Hematopoietic multipotent progenitor cell (in vitro differentiated cells): ENCODE measurements around the gene MPHOSPH8. TPM values are rescaled to one million over a fixed set of nuclear protein-coding genes. Genes with fewer than 3 reads are reported as not detected.
A peak's percentile ranks its signal among the peaks of the same experiment; 100 is the strongest.

Experiments
- DNase-seq, 3 donors: peaks; one replicate each; pipeline ENCODE4 v3.0.0-alpha.2; 2011 to 2015; ENCODE audit warnings: low read depth in 2 of 3, low spot score in 2 of 3
- total RNA-seq: library from RNA; depleted of rRNA; stranded (reverse); fragments of >200 nt; gene quantifications from one replicate; pipeline ENCODE4 v1.2.3, GENCODE V29; 2012

MPHOSPH8 gene, protein sequence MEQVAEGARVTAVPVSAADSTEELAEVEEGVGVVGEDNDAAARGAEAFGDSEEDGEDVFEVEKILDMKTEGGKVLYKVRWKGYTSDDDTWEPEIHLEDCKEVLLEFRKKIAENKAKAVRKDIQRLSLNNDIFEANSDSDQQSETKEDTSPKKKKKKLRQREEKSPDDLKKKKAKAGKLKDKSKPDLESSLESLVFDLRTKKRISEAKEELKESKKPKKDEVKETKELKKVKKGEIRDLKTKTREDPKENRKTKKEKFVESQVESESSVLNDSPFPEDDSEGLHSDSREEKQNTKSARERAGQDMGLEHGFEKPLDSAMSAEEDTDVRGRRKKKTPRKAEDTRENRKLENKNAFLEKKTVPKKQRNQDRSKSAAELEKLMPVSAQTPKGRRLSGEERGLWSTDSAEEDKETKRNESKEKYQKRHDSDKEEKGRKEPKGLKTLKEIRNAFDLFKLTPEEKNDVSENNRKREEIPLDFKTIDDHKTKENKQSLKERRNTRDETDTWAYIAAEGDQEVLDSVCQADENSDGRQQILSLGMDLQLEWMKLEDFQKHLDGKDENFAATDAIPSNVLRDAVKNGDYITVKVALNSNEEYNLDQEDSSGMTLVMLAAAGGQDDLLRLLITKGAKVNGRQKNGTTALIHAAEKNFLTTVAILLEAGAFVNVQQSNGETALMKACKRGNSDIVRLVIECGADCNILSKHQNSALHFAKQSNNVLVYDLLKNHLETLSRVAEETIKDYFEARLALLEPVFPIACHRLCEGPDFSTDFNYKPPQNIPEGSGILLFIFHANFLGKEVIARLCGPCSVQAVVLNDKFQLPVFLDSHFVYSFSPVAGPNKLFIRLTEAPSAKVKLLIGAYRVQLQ
- 10.0 TPM for total RNA-seq

- DNase-seq: peak; percentile 90 to 97 (median 96)
These were observed at the start of gene MPHOSPH8 for GRCh38 chr13:19633479-19634255. Gene MPHOSPH8, plus strand, starts transcription at chr13:19633659. Its CDS starts 90 bp downstream, at chr13:19633749.

DNA sequence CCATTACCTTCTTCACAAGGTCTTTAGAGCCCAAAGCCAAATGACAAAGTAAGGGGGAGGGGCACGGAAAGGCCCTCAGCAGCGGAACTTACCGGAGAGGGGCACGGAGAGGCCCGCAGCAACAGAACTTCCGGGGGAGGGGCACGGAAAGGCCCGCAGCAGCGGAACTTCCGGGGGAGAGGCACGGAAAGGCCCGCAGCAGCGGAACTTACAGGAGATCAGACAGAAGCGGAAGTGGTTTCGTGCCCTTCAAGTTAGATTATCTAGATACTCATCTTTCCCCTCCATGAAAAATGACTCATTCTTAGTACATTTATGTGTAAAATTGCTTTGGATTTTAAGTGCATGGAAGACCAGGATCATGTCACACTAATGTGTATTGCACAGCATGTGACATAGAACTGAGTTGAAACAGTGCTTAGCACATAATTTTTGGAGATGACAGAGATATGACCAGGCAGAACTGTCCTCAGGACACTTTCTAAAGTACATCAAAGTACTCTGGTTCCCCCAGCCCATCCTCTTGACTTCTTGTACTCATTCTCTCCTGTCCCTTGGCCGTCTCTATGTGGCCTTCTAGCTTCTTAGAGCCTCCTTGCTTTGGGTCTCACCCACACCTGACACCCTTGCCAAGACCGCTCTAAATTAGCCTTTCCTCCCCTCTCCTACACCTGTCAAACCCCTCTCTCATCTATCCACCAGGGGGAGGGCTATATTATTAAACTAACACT, 46.4 kb upstream of the MPHOSPH8 start:
- peak; percentile 46 to 80 (median 77) for DNase-seq

- DNase-seq: peak in 2 of 3 donors; percentile 45 to 77
These were observed 45.7 kb upstream of the MPHOSPH8 start for GRCh38 chr13:19587635-19588300.

DNA sequence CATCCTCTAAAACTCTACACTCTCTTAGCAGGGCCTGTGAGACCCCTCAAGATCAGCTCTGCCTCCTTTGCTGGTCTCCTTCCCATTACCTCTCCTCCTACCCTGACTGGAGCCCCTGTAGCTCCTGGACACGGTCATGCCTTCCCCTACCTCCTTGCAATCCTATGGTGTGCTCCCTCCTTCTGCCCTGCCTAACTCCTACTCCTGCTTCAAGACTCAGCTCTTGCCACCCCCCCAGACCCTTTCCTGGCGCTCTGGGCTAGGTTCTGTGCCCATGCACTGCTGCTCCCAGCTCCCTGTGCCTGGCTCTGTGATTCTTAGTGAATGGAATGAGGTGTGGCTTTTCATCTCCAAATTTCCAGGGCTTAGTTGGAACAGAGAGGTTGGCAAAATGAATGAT, 44.1 kb upstream of the MPHOSPH8 start:
- DNase-seq: no peak

DNA sequence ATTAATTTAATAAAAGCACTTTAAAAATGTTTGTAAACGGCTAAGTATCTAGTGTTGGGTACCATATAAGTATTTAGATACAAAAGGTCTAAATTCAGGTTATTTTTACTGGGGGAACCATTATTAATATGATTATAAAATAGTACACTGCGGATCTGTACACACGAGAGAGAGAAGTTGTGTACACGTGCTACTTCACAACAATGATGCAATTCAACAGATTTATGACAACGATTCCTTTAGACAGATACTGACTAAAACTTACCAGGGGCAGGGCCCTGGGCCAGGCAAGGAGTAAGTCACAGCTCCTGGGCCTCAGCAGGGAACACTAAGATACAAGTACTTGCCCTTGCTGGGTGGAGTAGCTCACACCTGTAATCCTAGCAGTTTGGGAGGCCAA, 43.0 kb upstream of the MPHOSPH8 start:
- no peak for DNase-seq

GRCh38 chr13:19591864-19592263, 41.6 kb upstream of the MPHOSPH8 start:
- DNase-seq: peak in 1 of 3 donors; percentile 14

- DNase-seq: peak in 1 of 3 donors; percentile 22
These were observed 40.7 kb upstream of the MPHOSPH8 start for GRCh38 chr13:19592657-19593180.

- DNase-seq: no peak
These were observed 37.4 kb upstream of the MPHOSPH8 start for GRCh38 chr13:19596086-19596485.

- DNase-seq: no peak
These were observed 36.5 kb upstream of the MPHOSPH8 start for GRCh38 chr13:19596960-19597361.

GRCh38 chr13:19597523-19597922, 35.9 kb upstream of the MPHOSPH8 start:
- DNase-seq: no peak

DNA sequence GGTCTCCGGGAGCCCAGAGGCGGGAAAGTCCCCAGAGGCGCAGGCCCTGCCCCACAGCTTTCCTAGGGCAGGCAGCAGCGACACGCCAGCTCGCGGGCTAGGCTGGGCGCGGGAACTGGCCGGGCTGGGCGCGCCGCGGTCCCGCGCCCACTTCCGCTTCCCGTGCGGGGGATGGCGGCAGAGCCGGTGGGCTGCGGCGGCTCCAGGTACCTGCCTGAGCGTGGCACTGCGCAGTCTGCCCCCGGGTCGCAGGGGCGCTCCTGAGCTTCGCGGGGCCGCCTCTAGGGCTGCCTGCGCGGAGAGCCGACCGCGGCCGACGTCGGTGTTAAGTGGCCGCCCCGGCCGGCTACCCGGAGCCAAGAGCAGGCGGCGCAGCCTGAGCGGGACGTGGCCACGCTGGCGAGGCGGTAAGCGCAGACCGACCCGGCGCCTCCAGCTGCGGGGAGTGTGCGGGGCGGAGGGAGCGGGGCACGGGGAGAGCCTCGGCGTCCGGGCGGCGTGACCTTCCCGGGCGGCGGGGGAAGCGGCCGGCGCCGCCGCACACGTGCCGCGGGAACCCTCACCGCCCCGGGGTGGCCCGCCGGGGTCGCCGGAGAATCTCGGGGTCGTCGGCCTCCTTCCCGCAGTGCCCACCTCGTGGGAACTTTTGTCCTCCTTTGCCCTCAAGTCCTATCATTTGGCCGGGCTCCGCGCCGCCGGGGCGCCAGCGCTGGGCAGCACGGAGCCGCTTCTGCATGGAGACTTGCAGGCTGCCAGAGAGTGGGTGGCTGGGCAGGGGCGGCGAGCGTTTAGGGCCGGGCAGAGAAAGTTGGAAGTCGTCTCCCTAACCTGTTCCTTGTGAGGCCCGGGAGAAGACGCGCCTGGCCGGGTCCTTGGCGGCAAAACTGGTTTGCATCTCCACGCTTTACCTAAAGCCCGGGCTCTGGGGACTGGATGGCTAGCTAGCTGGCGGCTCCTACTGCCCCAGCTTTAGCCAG, 31.4 kb upstream of the MPHOSPH8 start:
- DNase-seq: peak in 2 of 3 donors; percentile 62 to 71

GRCh38 chr13:19604306-19604705, 29.2 kb upstream of the MPHOSPH8 start:
- DNase-seq: no peak

GRCh38 chr13:19605161-19605955, 28.1 kb upstream of the MPHOSPH8 start:
- DNase-seq: no peak

DNA sequence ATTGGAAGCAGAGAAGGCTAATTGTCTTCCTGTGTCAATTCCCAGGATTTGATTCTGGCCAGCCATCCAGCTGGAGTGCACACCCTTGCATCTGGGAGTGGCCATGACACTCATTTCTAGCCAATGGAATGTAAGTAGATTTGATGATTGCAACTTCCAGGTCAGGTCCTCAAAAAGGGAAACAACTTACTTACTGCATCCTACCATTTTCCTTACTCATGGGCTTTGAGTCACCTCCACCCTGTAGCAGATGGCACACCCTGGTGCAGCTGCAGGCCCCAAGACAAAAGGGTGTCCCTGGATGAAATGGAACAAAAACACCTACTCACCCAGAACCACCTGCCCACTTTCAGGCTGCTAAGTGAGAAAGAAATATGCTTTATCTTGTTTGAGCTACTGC, 27.3 kb upstream of the MPHOSPH8 start:
- DNase-seq: no peak

DNA sequence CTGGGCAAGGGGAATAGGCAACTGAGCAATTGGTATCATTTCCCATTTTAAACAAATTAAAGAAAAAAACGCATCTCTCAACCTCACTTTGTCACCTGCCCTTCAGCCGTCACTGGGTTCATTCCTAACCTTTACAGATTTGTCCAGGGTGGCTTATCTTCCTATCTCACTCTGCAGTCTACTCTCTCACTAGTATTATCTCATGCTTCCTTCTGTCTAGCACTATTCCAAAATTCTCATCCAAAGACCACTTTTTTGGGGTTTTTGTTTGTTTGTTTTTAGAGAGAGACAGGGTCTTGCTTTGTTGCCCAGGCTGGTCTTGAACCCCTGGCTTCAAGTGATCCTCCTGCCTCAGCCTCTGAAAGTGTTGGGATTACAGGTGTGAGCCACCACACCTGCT, 26.7 kb upstream of the MPHOSPH8 start:
- DNase-seq: no peak

DNA sequence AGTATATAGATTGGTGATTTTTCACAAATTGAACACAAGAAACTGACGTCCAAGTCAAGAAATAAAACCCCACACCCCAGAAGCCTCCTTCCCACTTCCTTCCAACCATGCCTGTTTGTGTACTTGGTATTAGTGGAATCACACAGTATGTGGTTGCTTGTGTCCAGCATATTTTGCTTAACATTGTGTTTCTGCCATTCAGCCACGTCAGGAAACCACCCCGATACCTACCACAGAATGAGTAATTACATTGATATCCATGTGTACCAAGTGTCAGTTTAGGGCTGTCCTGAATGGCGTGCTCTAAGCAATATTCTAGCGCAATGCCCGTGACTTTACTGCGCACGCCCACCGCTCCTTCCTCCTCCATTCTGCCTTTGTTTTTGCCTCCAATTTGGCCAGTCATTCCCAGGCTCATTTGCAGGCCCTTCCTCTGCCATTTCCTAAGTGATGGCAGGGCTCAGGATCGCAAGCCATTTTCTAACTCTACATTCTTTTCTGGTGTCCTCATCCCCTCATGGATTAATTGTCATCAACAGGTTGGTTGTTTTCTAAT, 25.9 kb upstream of the MPHOSPH8 start:
- DNase-seq: no peak

DNA sequence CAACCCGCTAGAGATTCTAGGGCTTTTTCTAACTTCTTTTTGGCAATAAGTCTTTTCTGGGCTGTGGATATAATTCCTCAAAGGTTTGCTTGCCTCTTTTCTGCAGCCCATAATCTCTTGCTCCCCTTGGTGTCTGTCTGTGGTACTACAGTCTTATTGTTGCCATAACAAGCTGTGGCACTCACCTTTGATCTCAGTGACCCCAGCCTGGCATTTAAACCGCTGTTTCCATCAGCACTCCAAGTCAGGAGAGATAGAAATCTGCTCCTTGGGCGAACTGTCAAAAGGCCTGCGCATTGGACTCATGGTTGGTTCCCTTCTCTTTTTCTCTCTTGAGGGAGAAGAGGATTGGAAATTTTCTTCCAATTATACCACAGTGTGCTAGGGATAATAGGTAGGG, 14.5 kb upstream of the MPHOSPH8 start:
- DNase-seq: peak in 2 of 3 donors; percentile 14 to 43
